H9 (cell line): ENCODE results near the gene AATF. TPM values are rescaled to one million over a fixed set of nuclear protein-coding genes. Genes with fewer than 3 reads are reported as not detected.

Source experiments
- DNase-seq: peaks from one replicate; pipeline ENCODE4 v3.0.0-alpha.2; 2017
- H2AFZ ChIP-seq: one replicate; pipeline ENCODE4 v1.6.1; 2013; ENCODE audit warnings: mild to moderate bottlenecking, low read length, control low read depth, moderate library complexity
- H2AK5ac ChIP-seq: 2 replicates; pipeline ENCODE4 v1.6.1; 2013; ENCODE audit warnings: low read length, control low read depth, mixed read lengths; ENCODE audit not compliant: insufficient read length
- H2BK120ac ChIP-seq: one replicate; pipeline ENCODE4 v1.6.1; 2013; ENCODE audit warnings: low read depth, mild to moderate bottlenecking, low read length, control low read depth, inconsistent platforms; ENCODE audit not compliant: poor library complexity, severe bottlenecking
- H2BK12ac ChIP-seq: 2 replicates; pipeline ENCODE4 v1.6.1; 2013; ENCODE audit warnings: low read length, control low read depth, mixed read lengths, low read depth; ENCODE audit not compliant: insufficient read length
- H2BK15ac ChIP-seq: 2 replicates; pipeline ENCODE4 v1.6.1; 2013; ENCODE audit warnings: low read depth, low read length, control low read depth
- H2BK20ac ChIP-seq: one replicate; pipeline ENCODE4 v1.6.1; 2013; ENCODE audit warnings: low read depth, mild to moderate bottlenecking, low read length, control low read depth, inconsistent platforms; ENCODE audit not compliant: poor library complexity, severe bottlenecking
- H2BK5ac ChIP-seq: 2 replicates; pipeline ENCODE4 v1.6.1; 2013; ENCODE audit warnings: low read length, control low read depth, mixed read lengths; ENCODE audit not compliant: insufficient read length
- H3K14ac ChIP-seq: 2 replicates; pipeline ENCODE4 v1.6.1; 2013; ENCODE audit warnings: low read length, control low read depth; ENCODE audit not compliant: insufficient read depth
- H3K18ac ChIP-seq: 2 replicates; pipeline ENCODE4 v1.6.1; 2013; ENCODE audit warnings: low read depth, mild to moderate bottlenecking, mixed read lengths, low read length, control low read depth; ENCODE audit not compliant: insufficient read length
- H3K23ac ChIP-seq: 2 replicates; pipeline ENCODE4 v1.6.1; 2013; ENCODE audit warnings: low read length, control low read depth, mixed read lengths, low read depth; ENCODE audit not compliant: insufficient read length
- H3K23me2 ChIP-seq: 2 replicates; pipeline ENCODE4 v1.6.1; 2013; ENCODE audit warnings: low read depth, mild to moderate bottlenecking, mixed read lengths, low read length, control low read depth; ENCODE audit not compliant: insufficient read length, poor library complexity, severe bottlenecking
- H3K27ac ChIP-seq: 2 replicates; pipeline ENCODE4 v1.5.1; 2013; ENCODE audit warnings: low read length, control low read depth, mixed read lengths, low read depth; ENCODE audit not compliant: insufficient read length
- H3K27me3 ChIP-seq: 2 replicates; pipeline ENCODE4 v1.6.1; 2013; ENCODE audit warnings: low read length, control low read depth, inconsistent platforms; ENCODE audit not compliant: insufficient read depth
- H3K4ac ChIP-seq: 2 replicates; pipeline ENCODE4 v1.6.1; 2013; ENCODE audit warnings: low read depth, mild to moderate bottlenecking, control low read depth, inconsistent platforms, low read length, moderate library complexity
- H3K4me1 ChIP-seq: 2 replicates; pipeline ENCODE4 v1.6.1; 2013; ENCODE audit warnings: low read length, control low read depth, inconsistent platforms; ENCODE audit not compliant: insufficient read depth
- H3K4me2 ChIP-seq: 2 replicates; pipeline ENCODE4 v1.6.1; 2013; ENCODE audit warnings: low read length, control low read depth, mixed read lengths; ENCODE audit not compliant: insufficient read length, insufficient read depth
- H3K56ac ChIP-seq: 2 replicates; pipeline ENCODE4 v1.6.1; 2013; ENCODE audit warnings: low read depth, mild to moderate bottlenecking, mixed read lengths, low read length, control low read depth; ENCODE audit not compliant: insufficient read length
- H3K79me1 ChIP-seq: 2 replicates; pipeline ENCODE4 v1.6.1; 2013; ENCODE audit warnings: low read depth, mild to moderate bottlenecking, moderate library complexity, low read length, control low read depth, inconsistent platforms; ENCODE audit not compliant: insufficient read depth, poor library complexity, severe bottlenecking
- H3K79me2 ChIP-seq: 2 replicates; pipeline ENCODE4 v1.6.1; 2013; ENCODE audit warnings: low read length, control low read depth, inconsistent platforms; ENCODE audit not compliant: insufficient read depth
- H3K9ac ChIP-seq: 2 replicates; pipeline ENCODE4 v1.6.1; 2013; ENCODE audit warnings: low read length, control low read depth, mixed read lengths; ENCODE audit not compliant: insufficient read length; ENCODE audit errors: extremely low read depth
- H3K9me3 ChIP-seq: one replicate; pipeline ENCODE4 v1.6.1; 2013; ENCODE audit warnings: low read depth, low read length, inconsistent platforms; ENCODE audit not compliant: control insufficient read depth
- H3T11ph ChIP-seq: one replicate; pipeline ENCODE4 v1.6.1; 2013; ENCODE audit warnings: mild to moderate bottlenecking, low read length, control low read depth, inconsistent platforms
- H4K20me1 ChIP-seq: one replicate; pipeline ENCODE4 v1.6.1; 2013; ENCODE audit not compliant: control insufficient read depth, insufficient read length, insufficient read depth
- H4K5ac ChIP-seq: 2 replicates; pipeline ENCODE4 v1.6.1; 2013; ENCODE audit warnings: low read depth, mild to moderate bottlenecking, mixed read lengths, low read length, control low read depth; ENCODE audit not compliant: insufficient read length
- H4K8ac ChIP-seq: replicated peaks from 2 replicates; pipeline ENCODE4 v1.6.1; 2013; ENCODE audit warnings: low read length, control low read depth, mixed read lengths, low read depth; ENCODE audit not compliant: insufficient read length
- H4K91ac ChIP-seq: 2 replicates; pipeline ENCODE4 v1.6.1; 2013; ENCODE audit warnings: low read depth, mild to moderate bottlenecking, moderate library complexity, mixed read lengths, low read length, control low read depth; ENCODE audit not compliant: insufficient read length
- H3K27ac Mint-ChIP-seq, 3 experiments: 2 replicates in 2 of 3; 3 replicates in 1 of 3; pipeline ENCODE4 v1.8.0; 2020 to 2021; ENCODE audit warnings: mixed read lengths in 3 of 3, mild to moderate bottlenecking in 1 of 3, moderate library complexity in 1 of 3
- H3K27me3 Mint-ChIP-seq: 2 replicates; pipeline ENCODE4 v1.8.0; 2021; ENCODE audit warnings: low read depth, mild to moderate bottlenecking, moderate library complexity, mixed read lengths
- H3K36me3 Mint-ChIP-seq, 3 experiments: 2 replicates in 2 of 3; 3 replicates in 1 of 3; pipeline ENCODE4 v1.8.0; 2020 to 2021; ENCODE audit warnings: low read depth in 3 of 3, mixed read lengths in 3 of 3; ENCODE audit not compliant: insufficient read depth in 1 of 3
- H3K4me1 Mint-ChIP-seq, 2 experiments: 2 replicates each; pipeline ENCODE4 v1.8.0; 2020; ENCODE audit warnings: mixed read lengths in 2 of 2
- H3K4me3 Mint-ChIP-seq, 2 experiments: 2 replicates in 1 of 2; 3 replicates in 1 of 2; pipeline ENCODE4 v1.8.0; 2020 to 2021; ENCODE audit warnings: mild to moderate bottlenecking in 2 of 2, mixed read lengths in 2 of 2, moderate library complexity in 1 of 2
- H3K9me3 Mint-ChIP-seq, 2 experiments: 2 replicates in 1 of 2; 3 replicates in 1 of 2; pipeline ENCODE4 v1.8.0; 2020; ENCODE audit warnings: mild to moderate bottlenecking in 2 of 2, mixed read lengths in 2 of 2, moderate library complexity in 1 of 2
- WGBS: extraction: QIAGEN DNeasy Blood & Tissue Kit; methylation state at CpG from one replicate; pipeline ENCODE4 v1.1.7; 2013; ENCODE audit warnings: missing lambda C conversion rate, low lambda C conversion rate, mixed read lengths; ENCODE audit not compliant: insufficient read length; ENCODE audit errors: extremely low coverage; 5-methylcytosine and 5-hydroxymethylcytosine counted together
- total RNA-seq: library from RNA; stranded (reverse); gene quantifications from 2 replicates; pipeline ENCODE4 v1.2.1, GENCODE V29; 2021
- TF ChIP-seq, protein P1 (sequence below): fragments of 200-600 bp; sonication (generic); conservative IDR thresholded peaks from 3 replicates; pipeline ENCODE4 v1.8.0; 2021; ENCODE audit warnings: antibody characterized with exemption, mild to moderate bottlenecking

The AATF gene
- total RNA-seq, 1 experiment from 2014 or later, result 69.6 TPM

DNA sequence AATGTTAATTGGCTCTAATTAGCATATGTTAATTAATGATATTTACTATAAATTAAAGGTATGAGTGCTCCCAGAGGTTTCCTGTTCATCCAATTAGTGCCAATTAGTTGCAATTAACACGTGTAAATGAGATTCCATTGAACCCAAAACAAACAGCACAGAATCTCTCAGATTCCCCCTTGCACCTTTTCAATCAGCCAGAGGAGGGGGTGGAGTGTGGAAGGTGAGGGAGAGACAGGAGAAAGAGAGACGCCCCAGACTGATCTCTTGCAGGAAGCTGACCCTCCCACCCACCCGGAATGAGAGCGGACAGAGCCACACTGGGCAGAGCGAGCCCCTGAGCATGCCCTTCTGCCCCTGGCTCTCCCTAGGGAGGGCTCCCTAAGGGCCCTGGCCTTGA is 35.6 kb upstream of the AATF start:
- H3K9me3 Mint-ChIP-seq, result no peaks in the 10 kb centered on the region; a peak in 1 of 5 replicates
- Histone ChIP-seq H3K4ac (no peak overlapping the region), H2BK5ac (no peak overlapping the region), H2BK12ac (no peak overlapping the region), H3K79me2 (no peaks in the 10 kb centered on the region), H3K4me1 (peaks cover under 1% of the 10 kb centered on the region; the same call in 1 of the 2 replicates), H3K14ac (no peak overlapping the region), H2BK120ac (no peak overlapping the region), H3K27ac (no peak overlapping the region), H4K91ac (no peak overlapping the region), H3K9me3 (no peaks in the 10 kb centered on the region), H2BK20ac (no peak overlapping the region), H3K56ac (no peak overlapping the region), H3K23me2 (no peaks in the 10 kb centered on the region), H2BK15ac (no peak overlapping the region), H2AK5ac (no peak overlapping the region), H4K20me1 (no peaks in the 10 kb centered on the region), H4K5ac (no peak overlapping the region), H3K4me2 (no peak overlapping the region), H4K8ac (no peak overlapping the region), H3K9ac (no peak overlapping the region), H2AFZ (no peak overlapping the region), H3K23ac (no peak overlapping the region), H3T11ph (no peak overlapping the region), H3K79me1 (no peaks in the 10 kb centered on the region), H3K27me3 (no peaks in the 10 kb centered on the region), H3K18ac (no peak overlapping the region)
- H3K4me1 Mint-ChIP-seq, result peaks cover 3 to 13% of the 10 kb centered on the region in 2 experiments
- peaks cover 6% of the 10 kb centered on the region for H3K27me3 Mint-ChIP-seq
- H3K27ac Mint-ChIP-seq, result no peak overlapping the region
- DNase-seq, result no peak
- no peak overlapping the region for H3K4me3 Mint-ChIP-seq
- H3K36me3 Mint-ChIP-seq, result no peaks in the 10 kb centered on the region; a peak in 1 of 7 replicates
- no CpG with 5 or more reads among the region's 5 CpGs for WGBS
- TF ChIP-seq, protein P1, sequence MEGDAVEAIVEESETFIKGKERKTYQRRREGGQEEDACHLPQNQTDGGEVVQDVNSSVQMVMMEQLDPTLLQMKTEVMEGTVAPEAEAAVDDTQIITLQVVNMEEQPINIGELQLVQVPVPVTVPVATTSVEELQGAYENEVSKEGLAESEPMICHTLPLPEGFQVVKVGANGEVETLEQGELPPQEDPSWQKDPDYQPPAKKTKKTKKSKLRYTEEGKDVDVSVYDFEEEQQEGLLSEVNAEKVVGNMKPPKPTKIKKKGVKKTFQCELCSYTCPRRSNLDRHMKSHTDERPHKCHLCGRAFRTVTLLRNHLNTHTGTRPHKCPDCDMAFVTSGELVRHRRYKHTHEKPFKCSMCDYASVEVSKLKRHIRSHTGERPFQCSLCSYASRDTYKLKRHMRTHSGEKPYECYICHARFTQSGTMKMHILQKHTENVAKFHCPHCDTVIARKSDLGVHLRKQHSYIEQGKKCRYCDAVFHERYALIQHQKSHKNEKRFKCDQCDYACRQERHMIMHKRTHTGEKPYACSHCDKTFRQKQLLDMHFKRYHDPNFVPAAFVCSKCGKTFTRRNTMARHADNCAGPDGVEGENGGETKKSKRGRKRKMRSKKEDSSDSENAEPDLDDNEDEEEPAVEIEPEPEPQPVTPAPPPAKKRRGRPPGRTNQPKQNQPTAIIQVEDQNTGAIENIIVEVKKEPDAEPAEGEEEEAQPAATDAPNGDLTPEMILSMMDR, result no peak
